GM12878 (cell line): Measurements from ENCODE around the gene PPP1R37. TPM values are rescaled to one million over a fixed set of nuclear protein-coding genes. Genes with fewer than 3 reads are reported as not detected.
A peak's percentile ranks its signal among the peaks of the same experiment; 100 is the strongest.

ENCODE experiments used
- ATAC-seq: fragments of 200-7000 bp; cut with Tn5 transposase; 3 replicates; pipeline ENCODE4 v1.9.1; 2020; ENCODE audit warnings: mild to moderate bottlenecking, moderate library complexity
- BruUV-seq: library from RNA; stranded (reverse); fragments of 400-500 nt; replicated peaks from 2 replicates; lab custom pipeline; 2021; lab: Mats Ljungman, UMichigan
- CTCF ChIA-PET: fragments of 300-600 bp; sonication (Branson Sonifier 250); formaldehyde crosslinking; extraction: SDS; loops from one replicate; lab custom pipeline; 2021; ENCODE audit warnings: inconsistent platforms; lab: Yijun Ruan, JAX
- POLR2A ChIA-PET: fragments of 350-600 bp; formaldehyde crosslinking; extraction: SDS; loops from one replicate; lab custom pipeline; 2021; ENCODE audit warnings: inconsistent platforms; lab: Charles Lee
- RAD21 ChIA-PET: fragments of 300-600 bp; sonication (Branson Sonifier 250); formaldehyde crosslinking; loops from one replicate; lab custom pipeline; 2023; ENCODE audit warnings: antibody characterized with exemption; ENCODE audit not compliant: unreplicated experiment; lab: Charles Lee
- SMC1A ChIA-PET: fragments of 300-600 bp; sonication (Branson Sonifier 250); formaldehyde crosslinking; loops from one replicate; lab custom pipeline; 2023; ENCODE audit not compliant: unreplicated experiment, uncharacterized antibody; lab: Charles Lee
- DNase-seq: peaks from one replicate; pipeline ENCODE4 v3.0.0-alpha.2; 2011; ENCODE audit warnings: low read depth, low spot score
- FAIRE-seq: peaks from 3 replicates; lab custom pipeline; 2011; peaks lifted over from hg19 to GRCh38; lab: Jason Lieb, UNC
- H2AFZ ChIP-seq: 2 replicates; pipeline ENCODE4 v1.6.0; 2011; ENCODE audit warnings: low read depth, low read length, control low read depth; ENCODE audit not compliant: control insufficient read depth
- H3K27ac ChIP-seq: 2 replicates; pipeline ENCODE4 v1.5.1; 2011; ENCODE audit warnings: control low read depth; ENCODE audit not compliant: control insufficient read depth, insufficient read depth
- H3K27me3 ChIP-seq, 2 experiments: replicated peaks in 1 of 2; 2 replicates each; pipeline versions ENCODE4 v1.6.0 to v1.6.1; 2011; ENCODE audit warnings: low read length in 1 of 2; ENCODE audit not compliant: control insufficient read depth in 2 of 2, insufficient read depth in 2 of 2
- H3K36me3 ChIP-seq, 2 experiments: 2 replicates each; pipeline ENCODE4 v1.5.1; 2011; ENCODE audit warnings: low read length in 1 of 2; ENCODE audit not compliant: control insufficient read depth in 2 of 2, insufficient read depth in 2 of 2
- H3K4me1 ChIP-seq: 2 replicates; pipeline ENCODE4 v1.6.1; 2011; ENCODE audit warnings: mild to moderate bottlenecking, low read length, moderate library complexity, mixed read lengths; ENCODE audit not compliant: control insufficient read depth, insufficient read depth
- H3K4me2 ChIP-seq: 2 replicates; pipeline ENCODE4 v1.6.0; 2011; ENCODE audit warnings: control low read depth; ENCODE audit not compliant: control insufficient read depth, insufficient read depth
- H3K4me3 ChIP-seq: fragments of 200-600 bp; sonication (generic); 2 replicates; pipeline ENCODE4 v1.5.1; 2016
- H3K79me2 ChIP-seq: 2 replicates; pipeline ENCODE4 v1.6.0; 2011; ENCODE audit warnings: low read length; ENCODE audit not compliant: control insufficient read depth, insufficient read depth
- H3K9ac ChIP-seq: 2 replicates; pipeline ENCODE4 v1.8.0; 2011; ENCODE audit warnings: low read length, control low read depth, mixed read lengths; ENCODE audit not compliant: control insufficient read depth, insufficient read depth
- H3K9me3 ChIP-seq: replicated peaks from 3 replicates; pipeline ENCODE4 v1.5.1; 2011; ENCODE audit warnings: mild to moderate bottlenecking, low read length; ENCODE audit not compliant: control insufficient read depth, insufficient read depth
- H4K20me1 ChIP-seq: 2 replicates; pipeline ENCODE4 v1.6.0; 2011; ENCODE audit not compliant: control insufficient read depth, insufficient read depth
- BHLHE40 ChIP-seq, 2 experiments: fragments of 450-650 bp in 1 of 2; IDR thresholded peaks; 2 replicates each; pipeline ENCODE4 v1.6.1; 2011 to 2017; ENCODE audit warnings: low read depth in 2 of 2, borderline replicate concordance in 1 of 2, improper control_type of control experiment in 1 of 2, low read length in 1 of 2, mild to moderate bottlenecking in 1 of 2
- EED ChIP-seq: sonication (generic); IDR thresholded peaks from 2 replicates; pipeline ENCODE4 v1.6.1; 2016; ENCODE audit warnings: antibody characterized with exemption, low read depth
- IKZF1 ChIP-seq: fragments of 450-650 bp; conservative IDR thresholded peaks from 2 replicates; pipeline ENCODE4 v1.6.1; 2017; ENCODE audit warnings: antibody characterized with exemption, mild to moderate bottlenecking
- JUNB ChIP-seq: IDR thresholded peaks from 2 replicates; pipeline ENCODE4 v1.6.1; 2016; ENCODE audit warnings: antibody characterized with exemption, mild to moderate bottlenecking
- MTA2 ChIP-seq: fragments of 450-650 bp; IDR thresholded peaks from 2 replicates; pipeline ENCODE4 v1.6.1; 2016; ENCODE audit warnings: low read depth, mild to moderate bottlenecking, moderate library complexity
- NR2F1 ChIP-seq: fragments of 450-650 bp; conservative IDR thresholded peaks from 2 replicates; pipeline ENCODE4 v1.6.1; 2017; ENCODE audit warnings: mild to moderate bottlenecking
- ZNF687 ChIP-seq: fragments of 450-650 bp; IDR thresholded peaks from 2 replicates; pipeline ENCODE4 v1.6.1; 2017; ENCODE audit warnings: mild to moderate bottlenecking, moderate library complexity
- WGBS: methylation state at CpG from one replicate; pipeline ENCODE4 v1.1.6; 2016; ENCODE audit warnings: low lambda C conversion rate; ENCODE audit not compliant: insufficient replicate concordance, insufficient coverage; ENCODE audit errors: missing lambda C conversion rate; 5-methylcytosine and 5-hydroxymethylcytosine counted together
- in situ Hi-C: fragments of 300-500 bp; cut with MboI; formaldehyde crosslinking; loops from 9 replicates; pipeline ENCODE4 v1.14.3; 2018; ENCODE audit warnings: mixed read lengths
- intact Hi-C: fragments of 100-400 bp; cut with micrococcal nuclease; formaldehyde crosslinking; loops from one replicate; pipeline ENCODE4 v1.14.2; 2022; ENCODE audit not compliant: unreplicated experiment
- polyA plus RNA-seq, 11 experiments: library from polyadenylated mRNA; depleted of rRNA in 4 of 11; unstranded in 6 of 11; stranded (reverse) in 5 of 11; fragments of >200 nt; fragmentation: Nextera tagmentation in 4 of 11; fragmentation: Illumina TruSeq in 1 of 11; extraction: Ambion mirVana in 4 of 11; extraction: Trizol in 1 of 11; gene quantifications; 1 replicate in 1 of 11; 2 replicates in 10 of 11; pipeline versions ENCODE4 v1.2.1 to v1.2.3, GENCODE V29; 2011 to 2016; ENCODE audit warnings: inconsistent platforms in 2 of 11, missing spikeins in 2 of 11, low read depth in 1 of 11
- total RNA-seq, 4 experiments: library from RNA; depleted of rRNA in 3 of 4; stranded (reverse); fragments of >200 nt in 3 of 4; fragmentation: Illumina TruSeq in 1 of 4; extraction: Trizol in 1 of 4; gene quantifications; 2 replicates each; pipeline versions ENCODE4 v1.2.1 to v1.2.3, GENCODE V29; 2013 to 2021

The PPP1R37 gene
- total and polyA plus RNA-seq, 10 of the 15 experiments (the other 5 are each of a cell fraction or from before 2014, with no cell fraction given) = 0.09 to 21.3 (median 5.1) TPM; not detected in 1

GRCh38 chr19:45110851-45111266 lies 17.9 kb downstream of the PPP1R37 start:
- FAIRE-seq = peak; percentile 54
- H3K27me3 ChIP-seq = no peaks in the 10 kb centered on the region

More at GRCh38 chr19:45110851-45111266, 17.9 kb downstream of the PPP1R37 start:
- DNase-seq (peak; percentile 26), ATAC-seq (peak; percentile 65)
- Histone ChIP-seq H3K27ac (peak overlapping the region; percentile 64), H3K4me1 (peaks cover 44% of the 10 kb centered on the region), H4K20me1 (peaks cover 3% of the 10 kb centered on the region; the same call in 1 of the 2 replicates), H3K9ac (peak overlapping the region; percentile 52), H3K79me2 (peaks cover 56% of the 10 kb centered on the region), H3K9me3 (no peaks in the 10 kb centered on the region), H2AFZ (no peak overlapping the region), H3K4me3 (0 out of 2 replicates have a peak overlapping the region, but pooled peaks have one; percentile 4), H3K36me3 (peaks cover 0 to 7% of the 10 kb centered on the region in 2 experiments; a peak in 3 of 4 replicates), H3K4me2 (peak overlapping the region; percentile 75)
- ChIA-PET CTCF (no interaction called here), POLR2A (interaction anchor here (0.9 kb wide), 1 partner anchor 70 kb away, joined by 7 read pairs; no protein-coding TSS in a partner anchor), RAD21 (interaction anchor here (0.6 kb wide), 1 partner anchor 67 kb away, joined by 3 read pairs; the partner anchor contains the start of gene TRAPPC6A), SMC1A (interaction anchor here (0.8 to 2.4 kb wide), 2 partner anchors 18 to 20 kb away, joined by 3 to 5 read pairs; partner anchors contain the start of gene PPP1R37)
- intact Hi-C loops (no loop called here), in situ Hi-C loops (no loop called here)
- BruUV-seq = no TSS peak
- TF ChIP-seq EED = peak; percentile 43; the same call in 1 of the 2 replicates
- peak; percentile 13; the same call in 1 of the 2 replicates for TF ChIP-seq JUNB
- no peak for TF ChIP-seq ZNF687
- 0 out of 2 replicates have a peak, but pooled peaks have one; percentile 15 for TF ChIP-seq NR2F1
- TF ChIP-seq BHLHE40 (IDR thresholded peaks at IDR 0.05; ENCODE audit: borderline replicate concordance in 1 of 2, low read depth in 2 of 2, low read length in 1 of 2) = no peak
- TF ChIP-seq MTA2 = no peak
- peak; percentile 24; the same call in 1 of the 2 replicates for TF ChIP-seq IKZF1
- 0% methylated on average over 5 of the region's 5 CpGs for whole genome bisulfite sequencing
